ENCODE results near the gene UNC13A. TPM values are rescaled to one million over a fixed set of nuclear protein-coding genes. Genes with fewer than 3 reads are reported as not detected.

The UNC13A gene
- total and polyA plus RNA-seq, 2 of the 13 experiments (the other 11 are each of a cell fraction or from before 2014, with no cell fraction given), result 0.11 to 0.45 TPM

DNA sequence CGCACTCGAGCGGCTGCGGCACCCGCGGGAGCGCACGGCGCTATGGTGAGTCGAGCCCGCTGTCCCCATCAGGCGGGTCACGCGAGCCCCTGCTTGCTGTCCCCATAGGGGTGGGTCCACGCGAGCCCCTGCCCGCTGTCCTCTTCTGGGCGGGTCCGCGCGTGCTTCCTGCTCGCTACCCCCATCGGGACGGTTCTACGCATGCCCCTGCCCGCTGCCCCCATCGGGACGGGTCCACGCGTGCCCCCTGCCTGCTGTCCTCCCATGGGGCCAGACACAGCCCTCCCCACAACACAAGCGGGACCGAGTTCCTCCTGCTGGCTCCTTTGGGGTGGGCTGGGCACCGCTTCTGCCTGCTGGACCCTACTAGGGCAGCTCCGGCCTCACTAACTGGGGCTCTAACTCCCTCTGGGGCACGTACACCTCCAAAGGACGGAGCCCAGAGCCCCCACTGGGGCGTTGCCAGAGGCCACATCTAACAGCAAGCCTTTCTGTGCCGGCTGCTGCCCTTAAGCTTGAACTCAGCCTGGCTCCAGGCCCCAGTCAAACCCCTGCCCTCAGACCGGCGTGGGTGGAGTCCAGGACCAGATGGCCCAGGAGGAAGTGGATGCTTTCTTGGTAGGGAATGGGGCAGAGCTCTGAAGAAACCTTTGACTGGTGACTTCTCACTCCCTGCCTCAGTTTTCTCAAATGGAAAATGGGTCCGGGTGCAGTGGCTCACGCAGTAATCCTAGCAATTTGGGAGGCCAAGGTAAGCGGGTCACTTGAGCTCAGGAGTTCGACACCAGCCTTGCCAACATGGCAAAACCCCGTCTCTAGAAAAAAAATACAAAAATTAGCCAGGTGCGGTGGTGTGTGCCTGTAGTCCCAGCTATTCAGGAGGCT lies 132.0 kb downstream of the UNC13A start (continued):
- TF ChIP-seq, protein P1, sequence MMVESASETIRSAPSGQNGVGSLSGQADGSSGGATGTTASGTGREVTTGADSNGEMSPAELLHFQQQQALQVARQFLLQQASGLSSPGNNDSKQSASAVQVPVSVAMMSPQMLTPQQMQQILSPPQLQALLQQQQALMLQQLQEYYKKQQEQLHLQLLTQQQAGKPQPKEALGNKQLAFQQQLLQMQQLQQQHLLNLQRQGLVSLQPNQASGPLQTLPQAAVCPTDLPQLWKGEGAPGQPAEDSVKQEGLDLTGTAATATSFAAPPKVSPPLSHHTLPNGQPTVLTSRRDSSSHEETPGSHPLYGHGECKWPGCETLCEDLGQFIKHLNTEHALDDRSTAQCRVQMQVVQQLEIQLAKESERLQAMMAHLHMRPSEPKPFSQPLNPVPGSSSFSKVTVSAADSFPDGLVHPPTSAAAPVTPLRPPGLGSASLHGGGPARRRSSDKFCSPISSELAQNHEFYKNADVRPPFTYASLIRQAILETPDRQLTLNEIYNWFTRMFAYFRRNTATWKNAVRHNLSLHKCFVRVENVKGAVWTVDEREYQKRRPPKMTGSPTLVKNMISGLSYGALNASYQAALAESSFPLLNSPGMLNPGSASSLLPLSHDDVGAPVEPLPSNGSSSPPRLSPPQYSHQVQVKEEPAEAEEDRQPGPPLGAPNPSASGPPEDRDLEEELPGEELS (CRISPR knock-in tag; IDR thresholded peaks at IDR 0.05), result peak; percentile 43; the same call in 1 of the 2 replicates
- TF ChIP-seq, protein P2, sequence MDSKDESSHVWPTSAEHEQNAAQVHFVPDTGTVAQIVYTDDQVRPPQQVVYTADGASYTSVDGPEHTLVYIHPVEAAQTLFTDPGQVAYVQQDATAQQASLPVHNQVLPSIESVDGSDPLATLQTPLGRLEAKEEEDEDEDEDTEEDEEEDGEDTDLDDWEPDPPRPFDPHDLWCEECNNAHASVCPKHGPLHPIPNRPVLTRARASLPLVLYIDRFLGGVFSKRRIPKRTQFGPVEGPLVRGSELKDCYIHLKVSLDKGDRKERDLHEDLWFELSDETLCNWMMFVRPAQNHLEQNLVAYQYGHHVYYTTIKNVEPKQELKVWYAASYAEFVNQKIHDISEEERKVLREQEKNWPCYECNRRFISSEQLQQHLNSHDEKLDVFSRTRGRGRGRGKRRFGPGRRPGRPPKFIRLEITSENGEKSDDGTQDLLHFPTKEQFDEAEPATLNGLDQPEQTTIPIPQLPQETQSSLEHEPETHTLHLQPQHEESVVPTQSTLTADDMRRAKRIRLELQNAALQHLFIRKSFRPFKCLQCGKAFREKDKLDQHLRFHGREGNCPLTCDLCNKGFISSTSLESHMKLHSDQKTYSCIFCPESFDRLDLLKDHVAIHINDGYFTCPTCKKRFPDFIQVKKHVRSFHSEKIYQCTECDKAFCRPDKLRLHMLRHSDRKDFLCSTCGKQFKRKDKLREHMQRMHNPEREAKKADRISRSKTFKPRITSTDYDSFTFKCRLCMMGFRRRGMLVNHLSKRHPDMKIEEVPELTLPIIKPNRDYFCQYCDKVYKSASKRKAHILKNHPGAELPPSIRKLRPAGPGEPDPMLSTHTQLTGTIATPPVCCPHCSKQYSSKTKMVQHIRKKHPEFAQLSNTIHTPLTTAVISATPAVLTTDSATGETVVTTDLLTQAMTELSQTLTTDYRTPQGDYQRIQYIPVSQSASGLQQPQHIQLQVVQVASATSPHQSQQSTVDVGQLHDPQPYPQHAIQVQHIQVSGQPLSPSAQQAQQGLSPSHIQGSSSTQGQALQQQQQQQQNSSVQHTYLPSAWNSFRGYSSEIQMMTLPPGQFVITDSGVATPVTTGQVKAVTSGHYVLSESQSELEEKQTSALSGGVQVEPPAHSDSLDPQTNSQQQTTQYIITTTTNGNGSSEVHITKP (CRISPR knock-in tag; IDR thresholded peaks at IDR 0.05; ENCODE audit: low read depth), result no peak
- TF ChIP-seq ZNF317 (CRISPR knock-in tag; IDR thresholded peaks at IDR 0.05) (no peak; the same call in 1 of the 2 replicates), SMYD3 (CRISPR knock-in tag; IDR thresholded peaks at IDR 0.05) (no peak), TBX2 (CRISPR knock-in tag; IDR thresholded peaks at IDR 0.05; ENCODE audit: borderline replicate concordance) (no peak), ZNF431 (CRISPR knock-in tag; IDR thresholded peaks at IDR 0.05; ENCODE audit: borderline replicate concordance, low read depth) (no peak), ZNF343 (CRISPR knock-in tag; IDR thresholded peaks at IDR 0.05) (no peak), DNMT3B (CRISPR knock-in tag; conservative IDR thresholded peaks at IDR 0.05) (no peak), FOXM1 (CRISPR knock-in tag; IDR thresholded peaks at IDR 0.05) (no peak), KAT2B (IDR thresholded peaks at IDR 0.05; ENCODE audit: borderline replicate concordance, low read depth, low read length) (no peak), SYNCRIP (IDR thresholded peaks at IDR 0.05; ENCODE audit: insufficient read depth, low read depth, low read length) (no peak), CBX5 (CRISPR knock-in tag; IDR thresholded peaks at IDR 0.05; ENCODE audit: borderline replicate concordance) (no peak; the same call in 1 of the 2 replicates), MBNL3 (CRISPR knock-in tag; conservative IDR thresholded peaks at IDR 0.05) (no peak)
- TF ChIP-seq, protein P3, sequence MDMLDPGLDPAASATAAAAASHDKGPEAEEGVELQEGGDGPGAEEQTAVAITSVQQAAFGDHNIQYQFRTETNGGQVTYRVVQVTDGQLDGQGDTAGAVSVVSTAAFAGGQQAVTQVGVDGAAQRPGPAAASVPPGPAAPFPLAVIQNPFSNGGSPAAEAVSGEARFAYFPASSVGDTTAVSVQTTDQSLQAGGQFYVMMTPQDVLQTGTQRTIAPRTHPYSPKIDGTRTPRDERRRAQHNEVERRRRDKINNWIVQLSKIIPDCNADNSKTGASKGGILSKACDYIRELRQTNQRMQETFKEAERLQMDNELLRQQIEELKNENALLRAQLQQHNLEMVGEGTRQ (IDR thresholded peaks at IDR 0.05; ENCODE audit: low read depth, low read length), result no peak
- TF ChIP-seq, protein P3 (CRISPR knock-in tag; IDR thresholded peaks at IDR 0.05; ENCODE audit: borderline replicate concordance), result no peak
- TF ChIP-seq, protein P4, sequence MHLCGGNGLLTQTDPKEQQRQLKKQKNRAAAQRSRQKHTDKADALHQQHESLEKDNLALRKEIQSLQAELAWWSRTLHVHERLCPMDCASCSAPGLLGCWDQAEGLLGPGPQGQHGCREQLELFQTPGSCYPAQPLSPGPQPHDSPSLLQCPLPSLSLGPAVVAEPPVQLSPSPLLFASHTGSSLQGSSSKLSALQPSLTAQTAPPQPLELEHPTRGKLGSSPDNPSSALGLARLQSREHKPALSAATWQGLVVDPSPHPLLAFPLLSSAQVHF (CRISPR knock-in tag; IDR thresholded peaks at IDR 0.05), result 0 out of 2 replicates have a peak, but pooled peaks have one; percentile 35
- TF ChIP-seq, protein P5, sequence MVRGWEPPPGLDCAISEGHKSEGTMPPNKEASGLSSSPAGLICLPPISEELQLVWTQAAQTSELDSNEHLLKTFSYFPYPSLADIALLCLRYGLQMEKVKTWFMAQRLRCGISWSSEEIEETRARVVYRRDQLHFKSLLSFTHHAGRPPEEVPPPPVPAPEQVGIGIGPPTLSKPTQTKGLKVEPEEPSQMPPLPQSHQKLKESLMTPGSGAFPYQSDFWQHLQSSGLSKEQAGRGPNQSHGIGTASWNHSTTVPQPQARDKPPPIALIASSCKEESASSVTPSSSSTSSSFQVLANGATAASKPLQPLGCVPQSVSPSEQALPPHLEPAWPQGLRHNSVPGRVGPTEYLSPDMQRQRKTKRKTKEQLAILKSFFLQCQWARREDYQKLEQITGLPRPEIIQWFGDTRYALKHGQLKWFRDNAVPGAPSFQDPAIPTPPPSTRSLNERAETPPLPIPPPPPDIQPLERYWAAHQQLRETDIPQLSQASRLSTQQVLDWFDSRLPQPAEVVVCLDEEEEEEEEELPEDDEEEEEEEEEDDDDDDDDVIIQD (CRISPR knock-in tag; IDR thresholded peaks at IDR 0.05; ENCODE audit: low read depth), result no peak

Data from HepG2 (cell line).